Astrocyte (in vitro differentiated cells and primary cell): Measurements from ENCODE around the gene CA10.

ENCODE experiments used
- EZH2 ChIP-seq: IDR thresholded peaks from 2 replicates; pipeline ENCODE4 v1.6.1; 2012; ENCODE audit warnings: mild to moderate bottlenecking, low read length, inconsistent platforms; ENCODE audit not compliant: insufficient read depth
- TF ChIP-seq, protein P1 (sequence below): IDR thresholded peaks from 2 replicates; pipeline ENCODE4 v1.5.1; 2011; ENCODE audit warnings: low read depth, mild to moderate bottlenecking, inconsistent platforms, low read length, moderate library complexity; ENCODE audit not compliant: insufficient read depth

DNA sequence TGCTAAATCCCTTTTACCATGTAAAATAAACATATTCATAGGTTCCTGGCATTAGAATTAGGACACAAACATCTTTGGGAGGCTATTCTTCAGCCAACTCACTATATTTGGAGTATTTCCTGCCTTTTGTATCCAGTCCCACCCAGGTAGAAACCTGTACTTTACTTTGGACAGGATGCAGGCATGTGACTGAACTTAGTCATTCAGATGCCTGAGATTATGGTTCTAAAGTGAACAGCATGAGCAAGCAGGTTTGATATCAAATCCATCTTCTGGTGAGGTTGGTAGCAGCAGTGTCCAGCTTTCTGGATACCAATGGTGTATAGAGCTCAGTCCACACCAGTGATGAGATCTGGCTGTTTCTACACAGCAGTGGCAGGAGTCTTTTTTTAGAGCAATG is 20.2 kb downstream of the CA10 start:
- TF ChIP-seq, protein P1, sequence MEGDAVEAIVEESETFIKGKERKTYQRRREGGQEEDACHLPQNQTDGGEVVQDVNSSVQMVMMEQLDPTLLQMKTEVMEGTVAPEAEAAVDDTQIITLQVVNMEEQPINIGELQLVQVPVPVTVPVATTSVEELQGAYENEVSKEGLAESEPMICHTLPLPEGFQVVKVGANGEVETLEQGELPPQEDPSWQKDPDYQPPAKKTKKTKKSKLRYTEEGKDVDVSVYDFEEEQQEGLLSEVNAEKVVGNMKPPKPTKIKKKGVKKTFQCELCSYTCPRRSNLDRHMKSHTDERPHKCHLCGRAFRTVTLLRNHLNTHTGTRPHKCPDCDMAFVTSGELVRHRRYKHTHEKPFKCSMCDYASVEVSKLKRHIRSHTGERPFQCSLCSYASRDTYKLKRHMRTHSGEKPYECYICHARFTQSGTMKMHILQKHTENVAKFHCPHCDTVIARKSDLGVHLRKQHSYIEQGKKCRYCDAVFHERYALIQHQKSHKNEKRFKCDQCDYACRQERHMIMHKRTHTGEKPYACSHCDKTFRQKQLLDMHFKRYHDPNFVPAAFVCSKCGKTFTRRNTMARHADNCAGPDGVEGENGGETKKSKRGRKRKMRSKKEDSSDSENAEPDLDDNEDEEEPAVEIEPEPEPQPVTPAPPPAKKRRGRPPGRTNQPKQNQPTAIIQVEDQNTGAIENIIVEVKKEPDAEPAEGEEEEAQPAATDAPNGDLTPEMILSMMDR = no peak
- TF ChIP-seq EZH2 = no peak
